Mammary epithelial cell (primary cell): Measurements from ENCODE around the gene NEK7.
A peak's percentile ranks its signal among the peaks of the same experiment; 100 is the strongest.

Source experiments
- EZH2 ChIP-seq: IDR thresholded peaks from 2 replicates; pipeline ENCODE4 v1.6.1; 2012; ENCODE audit warnings: low read length, inconsistent platforms, borderline replicate concordance
- TF ChIP-seq, protein P1 (sequence below), 2 donors: IDR thresholded peaks in 1 of 2; conservative IDR thresholded peaks in 1 of 2; 2 replicates each; pipeline ENCODE4 v1.5.1; 2011 to 2012; ENCODE audit warnings: inconsistent platforms in 2 of 2, low read length in 2 of 2, mild to moderate bottlenecking in 2 of 2, control low read depth in 1 of 2, low read depth in 1 of 2; ENCODE audit not compliant: insufficient read depth in 1 of 2; ENCODE audit errors: extremely low read depth in 1 of 2

GRCh38 chr1:198156111-198156744, 570 bp upstream of the NEK7 start:
- TF ChIP-seq, protein P1, sequence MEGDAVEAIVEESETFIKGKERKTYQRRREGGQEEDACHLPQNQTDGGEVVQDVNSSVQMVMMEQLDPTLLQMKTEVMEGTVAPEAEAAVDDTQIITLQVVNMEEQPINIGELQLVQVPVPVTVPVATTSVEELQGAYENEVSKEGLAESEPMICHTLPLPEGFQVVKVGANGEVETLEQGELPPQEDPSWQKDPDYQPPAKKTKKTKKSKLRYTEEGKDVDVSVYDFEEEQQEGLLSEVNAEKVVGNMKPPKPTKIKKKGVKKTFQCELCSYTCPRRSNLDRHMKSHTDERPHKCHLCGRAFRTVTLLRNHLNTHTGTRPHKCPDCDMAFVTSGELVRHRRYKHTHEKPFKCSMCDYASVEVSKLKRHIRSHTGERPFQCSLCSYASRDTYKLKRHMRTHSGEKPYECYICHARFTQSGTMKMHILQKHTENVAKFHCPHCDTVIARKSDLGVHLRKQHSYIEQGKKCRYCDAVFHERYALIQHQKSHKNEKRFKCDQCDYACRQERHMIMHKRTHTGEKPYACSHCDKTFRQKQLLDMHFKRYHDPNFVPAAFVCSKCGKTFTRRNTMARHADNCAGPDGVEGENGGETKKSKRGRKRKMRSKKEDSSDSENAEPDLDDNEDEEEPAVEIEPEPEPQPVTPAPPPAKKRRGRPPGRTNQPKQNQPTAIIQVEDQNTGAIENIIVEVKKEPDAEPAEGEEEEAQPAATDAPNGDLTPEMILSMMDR (conservative IDR thresholded peaks at IDR 0.05 in 1 of 2, IDR thresholded peaks at IDR 0.05 in 1 of 2; ENCODE audit: extremely low read depth in 1 of 2, insufficient read depth in 1 of 2, low read depth in 1 of 2, low read length in 2 of 2), result peak; percentile 84 to 87
- TF ChIP-seq EZH2, result no peak
